Neural cell (in vitro differentiated cells): ENCODE results near the gene CAMK2D.

Experiments
- CTCF ChIP-seq: fragments of 450-650 bp; IDR thresholded peaks from 2 replicates; pipeline ENCODE4 v1.5.1; 2014; ENCODE audit warnings: antibody characterized with exemption, mild to moderate bottlenecking, moderate library complexity; ENCODE audit not compliant: poor library complexity, severe bottlenecking
- EP300 ChIP-seq: fragments of 450-650 bp; conservative IDR thresholded peaks from 2 replicates; pipeline ENCODE4 v1.6.1; 2014; ENCODE audit warnings: antibody characterized with exemption, mild to moderate bottlenecking, moderate library complexity; ENCODE audit not compliant: poor library complexity, severe bottlenecking
- EZH2 ChIP-seq: fragments of 200-600, 300-800 bp; shearing (Covaris generic), sonication (generic); IDR thresholded peaks from 2 replicates; pipeline ENCODE4 v1.6.1; 2014; ENCODE audit warnings: antibody characterized with exemption, low read length, borderline replicate concordance, mild to moderate bottlenecking; ENCODE audit not compliant: insufficient read depth, poor library complexity, severe bottlenecking
- POLR2AphosphoS5 ChIP-seq: IDR thresholded peaks from 2 replicates; pipeline ENCODE4 v1.6.1; 2012
- RAD21 ChIP-seq: fragments of 450-650 bp; conservative IDR thresholded peaks from 2 replicates; pipeline ENCODE4 v1.6.1; 2014; ENCODE audit warnings: antibody characterized with exemption, mild to moderate bottlenecking, moderate library complexity
- REST ChIP-seq: IDR thresholded peaks from 2 replicates; pipeline ENCODE4 v1.6.1; 2012; ENCODE audit warnings: borderline replicate concordance
- TAF1 ChIP-seq: IDR thresholded peaks from 2 replicates; pipeline ENCODE4 v1.6.1; 2012; ENCODE audit warnings: low read depth

GRCh38 chr4:113561092-113561491, 200.4 kb downstream of the CAMK2D start:
- TF ChIP-seq POLR2AphosphoS5 (no peak), CTCF (no peak), EZH2 (no peak), RAD21 (no peak), TAF1 (no peak), EP300 (no peak), REST (no peak)
